Right atrium auricular region (tissue), 2 donors: ENCODE data around the gene GCK. TPM values are rescaled to one million over a fixed set of nuclear protein-coding genes. Genes with fewer than 3 reads are reported as not detected.

Experiments used
- DNase-seq: peaks from one replicate; pipeline ENCODE4 v3.0.0-alpha.2; 2019; ENCODE audit warnings: low spot score
- H3K27ac ChIP-seq, 2 donors: fragments of 200-600 bp; sonication (generic); 1 replicate in 1 of 2; 2 replicates in 1 of 2; pipeline ENCODE4 v1.5.1; 2016 to 2019
- H3K27me3 ChIP-seq, 2 donors: fragments of 200-600 bp; sonication (generic); one replicate each; pipeline versions ENCODE4 v1.5.1 to v1.6.0; 2017 to 2019
- H3K36me3 ChIP-seq: fragments of 200-600 bp; sonication (generic); one replicate; pipeline ENCODE4 v1.5.1; 2016
- H3K4me1 ChIP-seq, 2 donors: fragments of 200-600 bp; sonication (generic); one replicate each; pipeline versions ENCODE4 v1.5.1 to v1.6.0; 2017 to 2019
- H3K4me3 ChIP-seq, 2 donors: fragments of 200-600 bp; sonication (generic); 1 replicate in 1 of 2; 2 replicates in 1 of 2; pipeline ENCODE4 v1.5.1; 2017 to 2019; ENCODE audit warnings: mild to moderate bottlenecking in 1 of 2, moderate library complexity in 1 of 2
- H3K9me3 ChIP-seq, 2 donors: fragments of 200-600 bp; sonication (generic); one replicate each; pipeline ENCODE4 v1.5.1; 2019
- CTCF ChIP-seq, 2 donors: fragments of 200-600 bp; sonication (generic); IDR thresholded peaks; one replicate each; pipeline ENCODE4 v1.5.1; 2019; ENCODE audit warnings: antibody characterized with exemption in 2 of 2
- total RNA-seq, 2 donors: library from RNA; depleted of rRNA; stranded (reverse); fragments of >200 nt; gene quantifications; one replicate each; pipeline ENCODE4 v1.1.0, GENCODE V29; 2016

GCK gene
- total RNA-seq, 2 donors from 2014 or later: 11.1 to 21.0 TPM

- Histone ChIP-seq H3K4me3 (no peak overlapping the region), H3K4me1 (peaks cover 0 to 53% of the 10 kb centered on the region in 2 donors), H3K27me3 (no peaks in the 10 kb centered on the region), H3K27ac (peak overlapping the region; percentile 88 to 92), H3K36me3 (no peaks in the 10 kb centered on the region), H3K9me3 (no peaks in the 10 kb centered on the region)
- DNase-seq: no peak
- no peak for TF ChIP-seq CTCF (IDR thresholded peaks at IDR 0.05)
Observed at GRCh38 chr7:44100458-44101302, 88.6 kb downstream of the GCK start.

GRCh38 chr7:44099669-44100068 lies 89.6 kb downstream of the GCK start:
- DNase-seq: no peak
- Histone ChIP-seq H3K36me3 (no peaks in the 10 kb centered on the region), H3K27me3 (no peaks in the 10 kb centered on the region), H3K4me3 (no peak overlapping the region), H3K4me1 (peaks cover 0 to 51% of the 10 kb centered on the region in 2 donors), H3K27ac (peak overlapping the region in 1 of 2 donors; percentile 92), H3K9me3 (no peaks in the 10 kb centered on the region)
- no peak for TF ChIP-seq CTCF (IDR thresholded peaks at IDR 0.05)

- H3K4me1 ChIP-seq: peaks cover 0 to 44% of the 10 kb centered on the region in 2 donors
- DNase-seq: no peak
- H3K27me3 ChIP-seq: no peaks in the 10 kb centered on the region
- no peak overlapping the region for H3K4me3 ChIP-seq
- TF ChIP-seq CTCF (IDR thresholded peaks at IDR 0.05): no peak
- H3K36me3 ChIP-seq: no peaks in the 10 kb centered on the region
- H3K27ac ChIP-seq: peak overlapping the region in 1 of 2 donors; percentile 10
- H3K9me3 ChIP-seq: no peaks in the 10 kb centered on the region
Observed at GRCh38 chr7:44098092-44099068, 90.9 kb downstream of the GCK start.

- Histone ChIP-seq H3K4me3 (no peak overlapping the region), H3K36me3 (no peaks in the 10 kb centered on the region), H3K9me3 (no peaks in the 10 kb centered on the region), H3K27ac (no peak overlapping the region), H3K4me1 (peaks cover 0 to 38% of the 10 kb centered on the region in 2 donors), H3K27me3 (no peaks in the 10 kb centered on the region)
- TF ChIP-seq CTCF (IDR thresholded peaks at IDR 0.05): no peak
- no peak for DNase-seq
Observed at GRCh38 chr7:44097064-44097932, 91.9 kb downstream of the GCK start.

- H3K27ac ChIP-seq: no peak overlapping the region
- no peaks in the 10 kb centered on the region for H3K9me3 ChIP-seq
- no peak for DNase-seq
- H3K27me3 ChIP-seq: no peaks in the 10 kb centered on the region
- no peak overlapping the region for H3K4me3 ChIP-seq
- peaks cover 0 to 30% of the 10 kb centered on the region in 2 donors for H3K4me1 ChIP-seq
- H3K36me3 ChIP-seq: no peaks in the 10 kb centered on the region
- TF ChIP-seq CTCF (IDR thresholded peaks at IDR 0.05): no peak
Observed at GRCh38 chr7:44096326-44096881, 92.8 kb downstream of the GCK start.
